GM21737 (cell line): ENCODE measurements around the gene VSTM4.

Experiments used
- ATAC-seq: cut with Tn5 transposase; IDR thresholded peaks from one replicate; pipeline ENCODE4 v1.9.1; 2021; ENCODE audit warnings: mild to moderate bottlenecking, moderate library complexity; ENCODE audit not compliant: unreplicated experiment

The VSTM4 gene

GRCh38 chr10:49115015-49115795 is at the start of gene VSTM4:
Gene VSTM4 (minus strand): TSS chr10:49115522. CDS start chr10:49115485, 37 bp downstream.
- no peak for ATAC-seq

GRCh38 chr10:49164559-49165188 is 49.4 kb upstream of the VSTM4 start:
- ATAC-seq = peak; percentile 77

DNA sequence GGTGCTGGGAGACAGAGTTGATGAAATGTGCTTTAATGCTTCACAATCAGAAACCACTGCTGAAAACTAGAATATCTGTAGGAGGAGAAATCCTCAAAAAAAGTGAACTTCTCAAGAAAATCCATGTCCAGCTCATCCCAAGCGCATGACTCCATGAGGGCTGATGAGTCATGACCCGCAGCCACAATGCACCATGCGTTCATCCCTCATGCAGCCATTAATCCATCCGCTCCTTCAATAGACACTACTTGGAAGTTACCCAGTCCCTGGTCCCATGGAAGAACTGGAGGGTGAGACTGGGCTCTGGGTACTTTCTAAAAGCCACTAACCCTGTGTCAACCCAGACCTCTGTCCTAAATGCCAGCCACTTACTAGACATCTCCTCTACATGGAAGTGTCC is 48.4 kb upstream of the VSTM4 start:
- ATAC-seq = no peak

DNA sequence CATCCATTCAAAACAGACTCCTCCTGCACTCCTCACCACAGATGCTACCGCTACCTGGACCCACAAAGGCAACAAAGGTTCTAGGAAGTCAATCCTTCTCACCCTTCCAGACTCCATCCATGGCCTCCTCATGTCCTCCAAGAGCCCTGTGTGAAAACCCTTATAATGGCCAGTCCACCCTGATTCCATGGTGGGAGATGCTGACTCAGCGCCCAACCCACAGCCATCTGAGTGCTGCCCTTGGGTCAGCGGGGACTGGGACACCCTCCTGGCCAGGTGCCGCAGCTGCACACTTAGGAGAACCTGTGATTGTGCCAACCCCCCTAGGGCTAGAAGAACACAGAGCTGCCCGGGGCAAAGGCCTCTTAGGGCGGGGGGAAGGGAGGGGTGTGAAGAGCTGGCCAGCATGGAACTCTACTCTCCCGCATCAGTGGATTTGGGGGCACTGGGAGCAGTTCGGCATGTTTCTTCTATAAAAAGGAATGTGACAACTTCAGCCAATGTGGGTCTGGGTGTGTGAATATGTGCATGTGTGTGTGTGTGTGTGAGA is 47.5 kb upstream of the VSTM4 start:
- ATAC-seq = no peak

GRCh38 chr10:49162063-49162462 is 46.7 kb upstream of the VSTM4 start:
- no peak for ATAC-seq

DNA sequence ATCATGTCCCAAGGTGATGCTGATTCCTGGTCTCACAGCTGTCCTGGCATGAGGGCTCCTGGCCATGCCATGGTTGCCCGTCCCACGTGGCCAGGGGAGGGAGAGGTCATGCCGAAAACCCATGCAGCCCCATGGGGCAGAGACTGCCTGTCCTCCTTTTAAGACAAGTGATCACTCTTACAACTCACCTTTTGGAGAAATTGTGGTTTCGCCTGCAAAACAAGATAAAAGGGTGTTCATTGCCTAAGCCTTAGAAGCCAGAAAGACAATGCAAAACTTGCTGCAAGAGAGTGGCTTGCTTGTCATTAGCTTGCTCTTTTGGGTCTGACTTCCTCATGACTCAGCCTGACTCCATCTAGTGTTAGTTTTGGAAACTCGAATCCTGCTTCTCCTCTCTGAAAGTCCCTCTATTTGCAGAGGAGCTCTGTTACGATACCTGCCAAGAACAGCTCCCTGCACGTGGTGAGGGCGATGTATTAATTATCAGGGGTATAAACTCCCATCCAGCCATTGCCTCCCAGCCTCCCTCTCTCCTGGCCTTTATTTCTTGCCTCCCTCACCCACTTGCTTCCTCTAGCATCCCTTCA is 46.2 kb upstream of the VSTM4 start:
- no peak for ATAC-seq

DNA sequence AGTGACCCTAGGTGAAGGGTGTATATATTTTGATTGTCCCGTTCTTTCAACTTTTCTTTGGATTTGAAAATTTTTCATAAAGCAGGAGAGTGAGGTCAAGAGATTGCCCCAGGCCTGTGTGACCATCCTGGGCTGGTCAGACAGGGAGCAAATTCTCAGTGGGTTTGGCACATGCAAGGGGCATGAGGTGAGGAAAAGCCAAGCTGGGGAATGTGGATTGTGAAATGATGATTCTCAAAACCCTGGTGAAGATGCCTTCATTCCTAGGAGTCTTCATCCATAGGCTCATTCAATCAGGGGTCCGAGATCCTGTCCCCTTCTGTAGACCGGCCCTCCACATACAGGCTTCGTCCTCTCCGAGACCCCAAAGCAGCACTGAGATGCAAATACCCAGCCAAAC is 45.5 kb upstream of the VSTM4 start:
- no peak for ATAC-seq

- no peak for ATAC-seq
Observed at GRCh38 chr10:49160110-49160509, 44.8 kb upstream of the VSTM4 start.

DNA sequence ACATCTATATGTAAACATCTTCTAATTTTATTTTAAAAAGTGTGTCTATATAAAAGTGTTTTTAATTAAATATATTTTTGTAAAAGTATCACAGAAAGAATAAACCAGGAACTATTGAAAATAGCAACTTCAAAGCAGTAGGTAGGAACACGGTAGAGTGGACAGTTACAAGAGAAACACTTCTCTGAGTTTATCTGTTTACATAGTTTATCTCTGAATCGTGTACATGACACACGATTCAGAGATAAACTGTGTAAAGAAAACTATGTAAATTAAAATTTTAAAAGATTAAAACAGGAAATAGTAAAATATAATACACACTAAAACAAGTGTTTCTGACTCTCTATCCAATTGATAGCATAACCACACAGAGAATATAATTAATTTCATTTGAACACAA is 43.6 kb upstream of the VSTM4 start:
- no peak for ATAC-seq

DNA sequence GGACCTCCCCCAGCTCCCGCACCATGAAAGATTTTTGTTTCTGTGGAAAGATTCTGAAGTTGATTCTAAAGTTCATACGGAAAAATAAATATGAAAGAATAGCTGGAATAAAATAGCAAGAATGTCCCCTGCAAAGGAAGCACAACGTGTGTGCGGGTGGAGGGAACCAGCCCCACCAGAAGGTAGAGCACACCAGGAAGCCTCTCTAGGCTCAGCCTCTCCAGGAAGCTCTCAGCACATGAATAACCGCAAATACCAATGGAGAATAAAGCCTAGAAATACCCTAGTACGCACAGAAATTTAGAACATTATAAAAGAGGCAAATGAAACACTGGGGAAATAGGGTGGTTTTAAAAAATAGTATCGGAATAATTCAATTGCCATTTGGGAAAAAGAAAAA is 43.1 kb upstream of the VSTM4 start:
- no peak for ATAC-seq

- ATAC-seq = no peak
Observed at GRCh38 chr10:49157229-49157628, 41.9 kb upstream of the VSTM4 start.

- ATAC-seq = no peak
Observed at GRCh38 chr10:49154641-49155040, 39.3 kb upstream of the VSTM4 start.

GRCh38 chr10:49153971-49154370 is 38.6 kb upstream of the VSTM4 start:
- ATAC-seq = no peak

- ATAC-seq = no peak
Observed at GRCh38 chr10:49153115-49153514, 37.8 kb upstream of the VSTM4 start.

GRCh38 chr10:49152663-49153062 is 37.3 kb upstream of the VSTM4 start:
- ATAC-seq = no peak

- ATAC-seq = no peak
Observed at GRCh38 chr10:49152037-49152436, 36.7 kb upstream of the VSTM4 start.

GRCh38 chr10:49151481-49151880 is 36.2 kb upstream of the VSTM4 start:
- no peak for ATAC-seq

DNA sequence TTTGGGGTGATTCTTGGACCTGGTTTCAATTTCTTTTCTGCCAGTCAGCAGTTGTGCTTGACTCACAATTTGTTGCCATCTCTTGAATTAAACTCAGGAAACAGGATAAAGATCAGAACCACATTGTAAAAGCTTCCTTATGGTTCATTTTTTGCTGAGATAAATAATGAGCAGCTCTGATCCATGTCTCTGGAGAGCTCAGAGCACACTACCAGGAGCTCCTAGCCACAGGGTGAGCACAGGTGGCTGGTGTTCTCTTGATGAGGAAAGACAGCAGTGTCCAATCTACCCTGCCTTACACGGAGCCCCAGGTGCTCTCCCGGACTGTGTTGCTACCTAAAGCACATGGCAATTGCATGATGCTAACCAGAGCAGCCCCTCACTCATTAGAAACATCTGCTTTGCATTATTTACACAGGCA is 35.7 kb upstream of the VSTM4 start:
- no peak for ATAC-seq

GRCh38 chr10:49150426-49150825 is 35.1 kb upstream of the VSTM4 start:
- no peak for ATAC-seq

GRCh38 chr10:49149881-49150280 is 34.6 kb upstream of the VSTM4 start:
- ATAC-seq = no peak

GRCh38 chr10:49144058-49144720 is 28.9 kb upstream of the VSTM4 start:
- ATAC-seq = no peak
